HEK293 (cell line): ENCODE results near the gene ATP5PO.

Source experiments
- CTCF ChIA-PET: fragments of 350-600 bp; formaldehyde crosslinking; extraction: SDS; loops from one replicate; lab custom pipeline; 2021; ENCODE audit warnings: antibody characterized with exemption; lab: Yijun Ruan, JAX
- POLR2A ChIA-PET: fragments of 300-600 bp; formaldehyde crosslinking; extraction: SDS; loops from one replicate; lab custom pipeline; 2020; ENCODE audit warnings: antibody characterized with exemption, inconsistent platforms; lab: Yijun Ruan, JAX
- H3K27ac ChIP-seq: fragments of 200-500 bp; sonication (Bioruptor generic); 2 replicates; pipeline ENCODE4 v1.5.1; 2014; ENCODE audit warnings: low read depth, low read length, control low read depth, inconsistent platforms; ENCODE audit errors: extremely low read depth
- H3K36me3 ChIP-seq, 2 experiments: fragments of 200-500 bp in 1 of 2; sonication (Bioruptor generic) in 1 of 2; 1 replicate in 1 of 2; 2 replicates in 1 of 2; pipeline ENCODE4 v1.5.1; 2014 to 2017; ENCODE audit warnings: inconsistent platforms in 2 of 2, low read length in 2 of 2; ENCODE audit not compliant: control insufficient read depth in 2 of 2, insufficient read depth in 1 of 2
- H3K4me1 ChIP-seq: fragments of 200-500 bp; sonication (Bioruptor generic); 2 replicates; pipeline ENCODE4 v1.5.1; 2014; ENCODE audit warnings: mild to moderate bottlenecking, low read length, inconsistent platforms; ENCODE audit not compliant: control insufficient read depth, insufficient read depth
- H3K4me3 ChIP-seq: 2 replicates; pipeline ENCODE4 v1.5.1; 2011; ENCODE audit warnings: low read depth, mild to moderate bottlenecking, control low read depth, low read length, moderate library complexity
- H3K9me3 ChIP-seq: fragments of 200-500 bp; sonication (Bioruptor generic); 2 replicates; pipeline ENCODE4 v1.5.1; 2014; ENCODE audit warnings: low read depth, low read length, inconsistent platforms; ENCODE audit not compliant: control insufficient read depth, insufficient read depth
- AEBP2 ChIP-seq: fragments of 450-650 bp; formaldehyde crosslinking; IDR thresholded peaks from 2 replicates; pipeline ENCODE4 v1.5.1; 2016; ENCODE audit warnings: missing biosample characterization, missing genetic modification characterization, borderline replicate concordance
- EGR2 ChIP-seq: fragments of 450-650 bp; formaldehyde crosslinking; IDR thresholded peaks from 2 replicates; pipeline ENCODE4 v1.5.1; 2016; ENCODE audit warnings: low read depth, missing biosample characterization, missing genetic modification characterization
- FEZF1 ChIP-seq: fragments of 450-650 bp; formaldehyde crosslinking; IDR thresholded peaks from 2 replicates; pipeline ENCODE4 v1.5.1; 2016; ENCODE audit warnings: missing biosample characterization, missing genetic modification characterization
- RBAK ChIP-seq: fragments of 450-650 bp; formaldehyde crosslinking; IDR thresholded peaks from 2 replicates; pipeline ENCODE4 v1.5.1; 2016; ENCODE audit warnings: missing biosample characterization, missing genetic modification characterization
- SALL2 ChIP-seq: fragments of 450-650 bp; formaldehyde crosslinking; IDR thresholded peaks from 2 replicates; pipeline ENCODE4 v1.5.0; 2017; ENCODE audit warnings: missing biosample characterization, mild to moderate bottlenecking, missing genetic modification characterization, borderline replicate concordance
- ZBTB48 ChIP-seq: fragments of 450-650 bp; formaldehyde crosslinking; IDR thresholded peaks from 2 replicates; pipeline ENCODE4 v1.5.1; 2016; ENCODE audit warnings: missing biosample characterization, missing genetic modification characterization
- ZFHX2 ChIP-seq: fragments of 450-650 bp; formaldehyde crosslinking; conservative IDR thresholded peaks from 2 replicates; pipeline ENCODE4 v1.5.1; 2016; ENCODE audit warnings: missing biosample characterization, missing genetic modification characterization
- ZNF341 ChIP-seq: fragments of 450-650 bp; formaldehyde crosslinking; IDR thresholded peaks from 2 replicates; pipeline ENCODE4; 2016; ENCODE audit warnings: low read depth, missing biosample characterization, missing genetic modification characterization
- ZNF426 ChIP-seq: fragments of 450-650 bp; formaldehyde crosslinking; IDR thresholded peaks from 2 replicates; pipeline ENCODE4 v1.5.1; 2017; ENCODE audit warnings: missing biosample characterization, missing genetic modification characterization, mild to moderate bottlenecking, inconsistent platforms, moderate library complexity
- ZNF433 ChIP-seq: fragments of 450-650 bp; formaldehyde crosslinking; IDR thresholded peaks from 2 replicates; pipeline ENCODE4 v1.5.1; 2016; ENCODE audit warnings: missing biosample characterization, missing genetic modification characterization, low read depth
- ZNF501 ChIP-seq: fragments of 450-650 bp; formaldehyde crosslinking; IDR thresholded peaks from 2 replicates; pipeline ENCODE4 v1.5.1; 2016; ENCODE audit warnings: missing biosample characterization, missing genetic modification characterization
- ZNF571 ChIP-seq: fragments of 450-650 bp; formaldehyde crosslinking; IDR thresholded peaks from 2 replicates; pipeline ENCODE4 v1.5.0; 2017; ENCODE audit warnings: missing biosample characterization, missing genetic modification characterization
- ZNF777 ChIP-seq: fragments of 450-650 bp; formaldehyde crosslinking; IDR thresholded peaks from 2 replicates; pipeline ENCODE4 v1.5.1; 2017; ENCODE audit warnings: missing biosample characterization, missing genetic modification characterization, borderline replicate concordance
- TF ChIP-seq, protein P1 (sequence below): fragments of 450-650 bp; formaldehyde crosslinking; IDR thresholded peaks from 2 replicates; pipeline ENCODE4 v1.5.1; 2016; ENCODE audit warnings: missing biosample characterization, missing genetic modification characterization
- TF ChIP-seq, protein P2 (sequence below): fragments of 450-650 bp; formaldehyde crosslinking; IDR thresholded peaks from 2 replicates; pipeline ENCODE4 v1.5.1; 2017; ENCODE audit warnings: missing biosample characterization, mild to moderate bottlenecking, missing genetic modification characterization, moderate library complexity
- TF ChIP-seq, protein P3 (sequence below): fragments of 450-650 bp; formaldehyde crosslinking; IDR thresholded peaks from 2 replicates; pipeline ENCODE4 v1.5.1; 2016; ENCODE audit warnings: missing biosample characterization, missing genetic modification characterization
- TF ChIP-seq, protein P4 (sequence below): fragments of 450-650 bp; formaldehyde crosslinking; IDR thresholded peaks from 2 replicates; pipeline ENCODE4 v1.5.1; 2016; ENCODE audit warnings: missing biosample characterization, missing genetic modification characterization

Gene ATP5PO

DNA sequence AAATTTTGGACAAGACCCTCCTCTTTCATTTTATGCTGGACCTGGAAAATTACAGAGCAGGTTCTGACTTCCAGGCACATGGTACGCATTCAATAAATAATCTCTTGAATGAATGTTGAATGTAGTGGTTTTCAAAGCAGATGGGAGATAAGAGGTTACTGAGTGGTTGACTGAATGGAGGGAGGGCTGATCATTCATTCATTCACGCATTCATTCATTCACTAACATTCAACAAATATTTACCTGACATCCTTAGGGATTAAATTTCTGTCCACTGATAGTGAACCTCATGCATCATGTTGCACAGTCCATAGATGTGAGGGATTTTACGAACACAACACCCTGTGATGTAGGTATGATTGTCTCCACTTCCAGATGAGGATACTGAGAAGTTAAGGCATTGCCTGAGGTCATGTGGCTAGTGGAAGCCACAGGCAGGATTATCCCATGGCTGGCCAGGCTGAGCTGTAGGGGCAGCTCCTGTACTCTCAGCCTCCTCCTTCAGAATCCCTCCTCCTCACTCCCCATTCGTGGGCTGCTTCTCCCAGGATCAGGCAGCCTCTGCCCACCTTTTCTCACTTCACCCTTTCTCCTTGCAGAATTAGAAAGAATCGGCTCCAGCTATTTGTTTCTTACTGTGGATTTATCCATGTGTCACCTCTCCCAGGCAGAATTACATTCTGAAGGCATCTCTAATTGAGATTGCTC is 48.4 kb upstream of the ATP5PO start:
- ChIA-PET POLR2A (no interaction called here), CTCF (interaction anchor here (2.3 kb wide), 1 partner anchor 40 kb away, joined by 8 read pairs; no protein-coding TSS in a partner anchor)
- Histone ChIP-seq H3K9me3 (no peaks in the 10 kb centered on the region), H3K4me3 (no peak overlapping the region), H3K27ac (no peak overlapping the region), H3K36me3 (peaks cover 0 to 3% of the 10 kb centered on the region in 2 experiments; a peak in 1 of 3 replicates), H3K4me1 (peaks cover 11% of the 10 kb centered on the region)
- TF ChIP-seq ZFHX2 (tag by site-specific recombination) (0 out of 2 replicates have a peak, but pooled peaks have one; percentile 18), EGR2 (tag by site-specific recombination) (peak; percentile 32; the same call in 1 of the 2 replicates)
- TF ChIP-seq, protein P1, sequence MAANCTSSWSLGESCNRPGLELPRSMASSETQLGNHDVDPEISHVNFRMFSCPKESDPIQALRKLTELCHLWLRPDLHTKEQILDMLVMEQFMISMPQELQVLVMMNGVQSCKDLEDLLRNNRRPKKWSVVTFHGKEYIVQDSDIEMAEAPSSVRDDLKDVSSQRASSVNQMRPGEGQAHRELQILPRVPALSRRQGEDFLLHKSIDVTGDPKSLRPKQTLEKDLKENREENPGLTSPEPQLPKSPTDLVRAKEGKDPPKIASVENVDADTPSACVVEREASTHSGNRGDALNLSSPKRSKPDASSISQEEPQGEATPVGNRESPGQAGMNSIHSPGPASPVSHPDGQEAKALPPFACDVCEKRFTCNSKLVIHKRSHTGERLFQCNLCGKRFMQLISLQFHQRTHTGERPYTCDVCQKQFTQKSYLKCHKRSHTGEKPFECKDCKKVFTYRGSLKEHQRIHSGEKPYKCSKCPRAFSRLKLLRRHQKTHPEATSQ: no peak

DNA sequence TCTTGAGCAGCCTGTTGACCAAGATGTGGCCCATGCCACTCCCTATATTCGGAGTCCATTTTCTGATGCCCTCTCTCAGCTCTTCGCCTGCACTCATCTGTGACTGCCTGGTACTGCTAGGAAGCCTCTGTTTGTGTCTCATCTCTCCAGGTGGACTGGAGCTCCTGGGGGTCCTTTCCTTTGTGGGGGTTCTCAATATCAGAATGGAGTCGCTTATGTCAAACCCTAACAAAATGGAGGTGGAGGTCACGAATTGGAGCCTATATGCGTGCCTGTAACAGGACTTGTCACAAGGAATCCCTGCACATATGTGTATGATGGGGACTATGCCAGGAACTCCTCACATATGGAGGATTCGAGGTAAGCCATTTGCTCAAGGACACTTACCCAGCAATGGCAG is 46.7 kb upstream of the ATP5PO start:
- Histone ChIP-seq H3K36me3 (peaks cover 0 to 3% of the 10 kb centered on the region in 2 experiments; a peak in 1 of 3 replicates), H3K27ac (no peak overlapping the region), H3K4me1 (peaks cover 11% of the 10 kb centered on the region), H3K9me3 (no peaks in the 10 kb centered on the region), H3K4me3 (no peak overlapping the region)
- ChIA-PET POLR2A (no interaction called here), CTCF (interaction anchor here (0.5 to 2.3 kb wide), 3 partner anchors 9 to 392 kb away, joined by 3 to 8 read pairs (median 4); no protein-coding TSS in a partner anchor)
- TF ChIP-seq ZNF571: no peak
- TF ChIP-seq ZNF426 (tag by site-specific recombination): no peak
- TF ChIP-seq FEZF1 (tag by site-specific recombination): no peak
- no peak for TF ChIP-seq ZNF341 (tag by site-specific recombination)
- no peak for TF ChIP-seq ZNF433 (tag by site-specific recombination)
- TF ChIP-seq, protein P2, sequence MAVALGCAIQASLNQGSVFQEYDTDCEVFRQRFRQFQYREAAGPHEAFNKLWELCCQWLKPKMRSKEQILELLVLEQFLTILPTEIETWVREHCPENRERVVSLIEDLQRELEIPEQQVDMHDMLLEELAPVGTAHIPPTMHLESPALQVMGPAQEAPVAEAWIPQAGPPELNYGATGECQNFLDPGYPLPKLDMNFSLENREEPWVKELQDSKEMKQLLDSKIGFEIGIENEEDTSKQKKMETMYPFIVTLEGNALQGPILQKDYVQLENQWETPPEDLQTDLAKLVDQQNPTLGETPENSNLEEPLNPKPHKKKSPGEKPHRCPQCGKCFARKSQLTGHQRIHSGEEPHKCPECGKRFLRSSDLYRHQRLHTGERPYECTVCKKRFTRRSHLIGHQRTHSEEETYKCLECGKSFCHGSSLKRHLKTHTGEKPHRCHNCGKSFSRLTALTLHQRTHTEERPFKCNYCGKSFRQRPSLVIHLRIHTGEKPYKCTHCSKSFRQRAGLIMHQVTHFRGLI (tag by site-specific recombination): no peak
- TF ChIP-seq, protein P1: no peak
- no peak for TF ChIP-seq AEBP2 (tag by site-specific recombination)
- TF ChIP-seq SALL2 (tag by site-specific recombination): no peak
- TF ChIP-seq ZBTB48 (tag by site-specific recombination): no peak
- TF ChIP-seq, protein P3, sequence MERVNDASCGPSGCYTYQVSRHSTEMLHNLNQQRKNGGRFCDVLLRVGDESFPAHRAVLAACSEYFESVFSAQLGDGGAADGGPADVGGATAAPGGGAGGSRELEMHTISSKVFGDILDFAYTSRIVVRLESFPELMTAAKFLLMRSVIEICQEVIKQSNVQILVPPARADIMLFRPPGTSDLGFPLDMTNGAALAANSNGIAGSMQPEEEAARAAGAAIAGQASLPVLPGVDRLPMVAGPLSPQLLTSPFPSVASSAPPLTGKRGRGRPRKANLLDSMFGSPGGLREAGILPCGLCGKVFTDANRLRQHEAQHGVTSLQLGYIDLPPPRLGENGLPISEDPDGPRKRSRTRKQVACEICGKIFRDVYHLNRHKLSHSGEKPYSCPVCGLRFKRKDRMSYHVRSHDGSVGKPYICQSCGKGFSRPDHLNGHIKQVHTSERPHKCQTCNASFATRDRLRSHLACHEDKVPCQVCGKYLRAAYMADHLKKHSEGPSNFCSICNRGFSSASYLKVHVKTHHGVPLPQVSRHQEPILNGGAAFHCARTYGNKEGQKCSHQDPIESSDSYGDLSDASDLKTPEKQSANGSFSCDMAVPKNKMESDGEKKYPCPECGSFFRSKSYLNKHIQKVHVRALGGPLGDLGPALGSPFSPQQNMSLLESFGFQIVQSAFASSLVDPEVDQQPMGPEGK (tag by site-specific recombination): no peak
- TF ChIP-seq RBAK (tag by site-specific recombination): no peak
- TF ChIP-seq, protein P4, sequence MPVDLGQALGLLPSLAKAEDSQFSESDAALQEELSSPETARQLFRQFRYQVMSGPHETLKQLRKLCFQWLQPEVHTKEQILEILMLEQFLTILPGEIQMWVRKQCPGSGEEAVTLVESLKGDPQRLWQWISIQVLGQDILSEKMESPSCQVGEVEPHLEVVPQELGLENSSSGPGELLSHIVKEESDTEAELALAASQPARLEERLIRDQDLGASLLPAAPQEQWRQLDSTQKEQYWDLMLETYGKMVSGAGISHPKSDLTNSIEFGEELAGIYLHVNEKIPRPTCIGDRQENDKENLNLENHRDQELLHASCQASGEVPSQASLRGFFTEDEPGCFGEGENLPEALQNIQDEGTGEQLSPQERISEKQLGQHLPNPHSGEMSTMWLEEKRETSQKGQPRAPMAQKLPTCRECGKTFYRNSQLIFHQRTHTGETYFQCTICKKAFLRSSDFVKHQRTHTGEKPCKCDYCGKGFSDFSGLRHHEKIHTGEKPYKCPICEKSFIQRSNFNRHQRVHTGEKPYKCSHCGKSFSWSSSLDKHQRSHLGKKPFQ (tag by site-specific recombination): no peak
- no peak for TF ChIP-seq ZNF501
- no peak for TF ChIP-seq ZNF777 (tag by site-specific recombination)
